ENCODE measurements around the gene DNAJC22.
A peak's percentile ranks its signal among the peaks of the same experiment; 100 is the strongest.

The DNAJC22 gene

DNA sequence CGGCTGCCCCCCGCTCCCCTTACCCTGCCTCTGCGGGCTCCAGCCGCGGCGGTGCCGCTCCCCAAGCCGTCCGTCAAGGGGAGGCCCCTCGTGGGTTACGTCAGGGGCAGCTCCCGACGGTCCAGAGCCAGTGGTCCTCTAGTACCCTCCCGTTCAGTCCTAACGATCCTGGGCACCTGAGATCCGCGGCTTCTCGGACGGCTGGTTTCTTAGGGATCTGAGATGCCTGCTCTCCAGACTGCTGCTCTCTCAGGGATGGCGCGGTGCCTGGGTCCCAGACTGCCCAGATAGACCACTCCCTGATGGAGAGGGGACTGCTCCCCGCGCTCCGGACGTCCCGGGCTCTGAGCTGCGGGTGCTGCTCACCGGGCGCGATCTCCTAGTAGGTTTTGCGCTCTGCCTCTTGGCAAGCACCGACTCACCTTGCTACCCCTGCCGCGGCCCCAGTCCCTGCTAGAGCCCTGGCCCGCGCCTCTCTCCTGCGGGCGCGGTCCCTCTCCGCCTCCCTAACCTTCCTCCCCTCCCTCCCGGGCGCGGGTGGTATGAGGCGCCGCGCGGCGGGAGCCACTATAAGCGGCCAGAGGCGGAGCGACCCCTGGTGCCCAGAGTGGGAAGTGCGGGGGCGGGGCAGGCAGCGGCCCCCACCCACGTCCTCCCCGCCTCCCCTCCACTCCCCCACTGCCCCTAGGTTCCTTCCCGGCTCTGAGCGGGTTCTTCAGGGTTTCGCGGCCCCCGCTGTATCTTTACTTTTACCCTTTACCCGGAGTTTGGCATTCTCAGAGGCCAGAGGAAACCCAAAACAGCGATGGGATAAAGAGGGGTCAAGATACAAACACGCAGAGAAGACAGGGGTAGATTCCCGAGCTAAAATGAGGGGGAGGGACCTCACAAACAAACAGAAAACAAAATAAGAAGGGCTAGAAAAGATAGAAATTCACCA, 9.8 kb upstream of the DNAJC22 start, which contains the start of gene C1QL4:
Gene C1QL4, minus strand, starts transcription at position 544 of the 940 bp plus-strand sequence. CDS start 711 bp downstream, outside the sequence.
- Mint-ChIP-seq H3K9me3 (no peaks in the 10 kb centered on the region), H3K4me1 (peaks cover 18% of the 10 kb centered on the region), H3K4me3 (peak within 1 kb of the TSS; percentile 52), H3K27ac (peak within 1 kb of the TSS; percentile 29), H3K36me3 (peaks cover 4% of the 10 kb centered on the region)
- DNase-seq (ENCODE audit: low spot score in 2 of 2) (peak; percentile 94 to 96), ATAC-seq (peak; percentile 78)

DNA sequence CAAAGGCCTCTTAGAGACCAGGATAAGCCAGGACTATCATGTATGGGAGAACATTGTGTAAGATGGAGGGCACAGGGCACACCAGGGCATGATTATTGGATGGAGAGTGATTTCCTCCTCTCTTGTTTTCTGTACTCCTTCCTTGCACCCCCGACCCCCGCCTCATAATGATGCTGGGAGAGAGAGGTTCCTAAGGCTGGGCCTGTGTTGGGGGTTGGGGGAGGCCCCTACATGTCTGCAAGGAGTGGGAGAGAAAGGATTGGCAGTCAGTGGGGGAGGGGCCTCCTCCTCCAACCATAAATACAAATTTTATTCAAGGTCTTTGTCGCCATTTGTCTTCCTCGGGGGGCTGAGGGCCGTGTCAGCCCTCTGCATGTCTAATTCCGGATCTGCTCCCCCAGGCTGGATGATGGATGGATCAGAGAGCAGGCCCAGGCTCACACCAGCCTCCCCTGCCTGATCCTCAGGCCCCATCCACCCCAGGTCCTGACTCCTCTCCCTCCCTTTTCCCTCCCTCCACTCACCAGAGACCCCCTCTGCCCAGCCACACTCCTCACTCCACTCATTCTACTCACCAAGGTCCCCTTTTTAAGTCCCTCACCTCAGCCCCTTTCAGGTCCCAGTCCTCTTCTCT, 7.7 kb upstream of the DNAJC22 start:
- H3K9me3 Mint-ChIP-seq: no peaks in the 10 kb centered on the region
- H3K36me3 Mint-ChIP-seq: no peaks in the 10 kb centered on the region
- no peak overlapping the region for H3K4me3 Mint-ChIP-seq
- H3K27ac Mint-ChIP-seq: peak overlapping the region; percentile 64
- DNase-seq (ENCODE audit: low spot score in 2 of 2): no peak
- H3K4me1 Mint-ChIP-seq: peaks cover 32% of the 10 kb centered on the region
- ATAC-seq: no peak

DNA sequence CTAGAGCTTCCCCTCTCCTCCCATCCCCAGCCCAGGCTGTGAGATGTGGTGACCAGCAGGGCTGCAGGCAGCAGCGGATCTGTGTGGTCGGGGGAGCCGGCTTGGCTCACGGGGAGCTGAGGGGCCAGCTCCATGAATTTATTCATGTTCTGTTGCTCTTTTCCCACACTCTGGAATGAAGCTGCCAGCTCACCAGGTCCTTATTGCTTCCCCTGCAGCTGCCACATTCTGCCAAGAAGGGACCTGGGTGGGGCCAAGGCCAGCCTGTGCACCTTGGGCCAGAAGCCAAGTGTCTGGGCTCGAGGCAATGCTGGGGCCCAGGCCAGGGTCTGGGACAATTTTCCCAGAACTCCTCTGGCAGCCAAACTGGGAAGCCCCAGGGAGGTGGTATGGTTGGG, 7.2 kb upstream of the DNAJC22 start:
- H3K9me3 Mint-ChIP-seq: no peaks in the 10 kb centered on the region
- no peak overlapping the region for H3K4me3 Mint-ChIP-seq
- ATAC-seq (no peak), DNase-seq (ENCODE audit: low spot score in 2 of 2) (no peak)
- H3K27ac Mint-ChIP-seq: peak overlapping the region; percentile 64
- H3K4me1 Mint-ChIP-seq: peaks cover 37% of the 10 kb centered on the region
- no peaks in the 10 kb centered on the region for H3K36me3 Mint-ChIP-seq

DNA sequence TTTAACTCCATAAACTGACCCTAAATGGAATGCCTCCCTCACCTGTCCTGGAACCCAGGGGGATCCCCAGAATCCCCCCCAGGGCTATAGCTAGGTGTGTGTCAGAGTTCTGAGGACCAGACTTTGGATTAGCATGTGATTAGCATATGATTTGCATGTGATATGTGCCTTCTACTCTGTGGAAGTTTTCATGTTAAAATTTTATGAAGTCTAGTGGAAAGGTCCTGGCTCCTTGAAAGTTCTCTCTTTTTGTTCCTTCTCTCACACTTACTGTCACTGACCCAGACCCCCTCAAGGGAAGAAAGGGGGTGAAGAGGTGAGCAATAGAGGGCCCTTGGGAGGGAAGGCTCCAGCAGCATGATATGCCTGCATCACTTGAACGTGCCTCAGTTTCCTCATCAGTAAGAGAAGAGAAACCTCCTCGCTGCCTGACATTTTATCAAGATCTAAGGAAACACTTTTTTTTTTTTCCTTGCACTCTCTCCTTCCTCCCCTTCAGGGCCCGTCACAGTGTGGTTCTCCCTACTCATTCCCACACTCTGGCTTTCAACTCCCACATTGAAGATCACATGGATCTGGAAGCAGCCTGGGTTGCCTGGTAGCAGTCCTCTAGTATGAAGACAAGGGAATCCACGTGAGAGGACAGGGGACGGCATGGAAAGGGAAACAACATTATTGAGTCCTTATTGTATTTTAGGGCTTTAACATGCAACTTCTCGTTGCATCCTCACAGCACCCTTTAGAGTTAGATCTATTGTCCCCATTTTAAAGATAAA, 6.4 kb upstream of the DNAJC22 start:
- Mint-ChIP-seq H3K9me3 (no peaks in the 10 kb centered on the region), H3K27ac (no peak overlapping the region), H3K4me1 (peaks cover 38% of the 10 kb centered on the region), H3K4me3 (no peak overlapping the region), H3K36me3 (no peaks in the 10 kb centered on the region)
- ATAC-seq: no peak
- no peak for DNase-seq (ENCODE audit: low spot score in 2 of 2)

DNA sequence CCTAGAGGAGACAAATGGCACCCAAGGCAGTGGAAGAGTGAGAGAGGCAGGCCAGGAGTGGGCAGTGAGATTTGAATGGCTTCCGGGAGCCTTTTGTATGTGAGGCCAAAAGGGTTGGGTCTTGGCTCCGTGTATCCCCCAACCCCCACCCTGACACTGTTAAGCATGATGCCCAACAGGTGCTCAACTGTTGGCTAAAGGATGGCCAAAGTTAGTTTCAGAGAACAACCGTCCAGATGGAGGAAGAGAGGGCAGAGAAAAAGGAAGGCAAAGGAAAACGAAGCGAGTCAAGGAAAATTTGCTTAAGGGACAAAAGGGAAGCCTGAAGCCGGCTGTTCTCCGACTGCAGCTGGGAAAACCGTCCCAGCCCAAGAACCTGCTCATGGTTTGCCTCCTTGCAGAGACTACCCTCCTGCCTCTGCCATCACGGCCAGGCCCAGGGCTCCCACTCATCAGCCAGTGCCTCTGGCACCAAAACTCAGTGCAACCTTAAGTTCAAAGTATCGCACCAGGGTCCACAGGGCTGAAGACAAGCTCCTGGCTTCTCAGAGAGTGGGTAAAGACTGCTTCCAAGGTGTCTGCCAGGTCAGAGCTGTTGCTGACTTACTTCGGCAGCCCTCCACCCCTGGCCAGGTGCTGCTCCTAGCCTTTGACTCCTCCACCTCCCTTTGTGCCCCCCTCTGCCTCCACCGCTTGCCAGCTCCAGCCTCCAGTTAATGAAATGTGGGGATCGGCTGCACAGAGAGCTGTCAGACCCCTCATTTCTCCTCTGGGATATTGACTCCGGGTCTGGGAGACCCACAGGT, 5.5 kb upstream of the DNAJC22 start:
- H3K4me3 Mint-ChIP-seq: peak overlapping the region; percentile 66
- H3K9me3 Mint-ChIP-seq: no peaks in the 10 kb centered on the region
- no peak for ATAC-seq
- no peaks in the 10 kb centered on the region for H3K36me3 Mint-ChIP-seq
- peaks cover 47% of the 10 kb centered on the region for H3K4me1 Mint-ChIP-seq
- H3K27ac Mint-ChIP-seq: no peak overlapping the region
- no peak for DNase-seq (ENCODE audit: low spot score in 2 of 2)

DNA sequence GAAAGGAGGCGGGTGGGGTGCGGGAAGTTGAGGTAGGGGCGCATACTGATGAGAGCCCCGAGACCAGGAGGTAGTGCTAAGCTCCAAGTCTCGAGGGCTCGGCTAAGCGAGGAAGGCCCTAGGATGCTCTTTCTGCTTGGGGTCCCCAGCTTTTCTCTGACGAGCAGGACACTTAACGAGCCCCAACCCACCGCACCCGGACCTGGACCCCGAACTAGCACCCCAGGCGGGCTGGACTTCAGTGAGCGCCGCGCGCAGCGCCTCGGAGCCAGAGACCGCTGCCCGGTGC, 5.0 kb upstream of the DNAJC22 start:
- ATAC-seq (no peak), DNase-seq (ENCODE audit: low spot score in 2 of 2) (no peak)
- Mint-ChIP-seq H3K27ac (no peak overlapping the region), H3K4me1 (peaks cover 50% of the 10 kb centered on the region), H3K4me3 (peak overlapping the region; percentile 66), H3K9me3 (no peaks in the 10 kb centered on the region), H3K36me3 (peaks cover 2% of the 10 kb centered on the region)

DNA sequence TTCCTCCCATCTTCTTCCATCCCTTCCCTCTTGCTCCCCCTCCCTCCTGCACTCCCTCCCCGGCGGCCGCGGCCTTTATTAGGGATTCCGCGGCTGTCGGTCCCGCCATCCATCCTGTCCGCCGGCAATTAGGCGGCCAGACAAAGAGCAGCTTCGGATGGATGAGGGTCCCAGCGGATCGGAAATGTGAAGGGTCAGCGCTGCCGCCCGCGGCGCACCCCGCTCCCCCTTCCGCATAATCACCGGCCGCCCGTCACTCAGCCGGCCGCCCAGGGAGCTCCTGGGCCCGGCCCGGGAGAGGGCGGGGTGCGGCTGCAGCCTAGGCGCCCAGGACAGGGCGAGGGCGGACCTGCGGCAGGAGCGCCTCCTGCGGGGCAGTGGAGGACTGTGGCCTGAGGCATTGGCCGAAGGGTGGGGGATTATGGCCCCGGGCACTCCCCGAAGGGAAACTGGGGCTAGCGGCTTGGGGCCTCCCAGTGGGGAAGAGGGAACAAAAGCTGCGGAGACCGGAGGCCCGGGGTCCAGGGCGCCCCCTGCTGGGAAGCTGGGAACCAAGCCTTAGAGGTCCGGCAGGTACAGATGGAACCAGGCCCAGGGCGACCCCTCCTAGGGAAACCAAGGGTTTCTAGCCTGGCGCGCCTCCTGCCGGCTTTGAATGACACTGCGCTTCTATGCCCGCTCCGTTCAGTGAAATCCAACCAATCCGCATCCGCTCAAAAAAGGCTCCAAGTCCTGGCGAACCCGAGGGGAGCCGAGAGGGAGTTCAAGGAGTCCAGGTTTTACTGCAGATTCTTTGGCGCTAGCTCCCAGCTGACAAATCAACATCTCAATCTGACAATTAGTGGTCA, 4.4 kb upstream of the DNAJC22 start:
- Mint-ChIP-seq H3K27ac (peak overlapping the region; percentile 54), H3K36me3 (peaks cover 6% of the 10 kb centered on the region), H3K9me3 (no peaks in the 10 kb centered on the region), H3K4me3 (peak overlapping the region; percentile 66), H3K4me1 (peaks cover 50% of the 10 kb centered on the region)
- peak; percentile 78 to 93 for DNase-seq (ENCODE audit: low spot score in 2 of 2)
- ATAC-seq: peak; percentile 78

DNA sequence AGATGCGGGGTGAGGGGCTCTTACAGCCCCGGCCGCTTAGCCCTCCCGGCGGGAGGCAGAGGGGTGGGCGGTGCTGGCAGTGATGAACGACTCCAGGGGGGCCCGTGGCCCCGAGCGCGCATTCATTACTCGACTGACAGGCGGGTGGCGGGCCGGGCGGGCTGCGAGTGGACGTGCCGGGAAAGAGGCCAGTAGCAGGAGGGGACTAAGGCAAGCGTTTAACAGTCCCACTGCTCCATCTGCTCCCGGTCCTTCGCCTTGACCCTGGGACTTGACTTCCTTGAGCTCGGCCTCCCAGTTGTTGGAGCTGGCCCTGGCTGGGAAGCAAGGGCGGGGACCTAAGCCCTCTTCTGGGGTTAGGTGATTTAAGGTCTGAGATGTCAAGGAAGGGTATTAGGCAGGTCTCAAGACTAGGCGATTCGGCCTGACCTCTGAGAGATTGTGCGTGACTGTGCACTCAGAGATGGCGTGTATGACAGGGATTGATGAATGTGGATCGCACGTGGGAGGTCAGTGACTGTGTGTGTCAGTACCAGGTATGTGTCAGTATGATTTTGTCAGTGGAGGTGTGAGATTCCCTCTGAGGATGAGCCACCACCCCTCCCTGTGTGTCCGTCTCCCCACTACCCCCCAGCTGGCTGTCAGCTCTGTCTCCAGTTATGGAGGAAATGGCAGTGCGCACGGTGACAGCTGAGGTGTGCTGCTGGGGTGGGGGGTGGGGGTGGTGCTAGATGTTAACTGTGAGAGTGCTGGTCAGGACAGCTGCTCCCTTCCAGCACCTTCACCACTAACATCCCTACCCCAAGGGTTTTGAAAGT, 3.6 kb upstream of the DNAJC22 start:
- Mint-ChIP-seq H3K27ac (peak overlapping the region; percentile 54), H3K36me3 (peaks cover 6% of the 10 kb centered on the region), H3K9me3 (no peaks in the 10 kb centered on the region), H3K4me1 (peaks cover 44% of the 10 kb centered on the region), H3K4me3 (peak overlapping the region; percentile 66)
- ATAC-seq (peak; percentile 86), DNase-seq (ENCODE audit: low spot score in 2 of 2) (no peak)

DNA sequence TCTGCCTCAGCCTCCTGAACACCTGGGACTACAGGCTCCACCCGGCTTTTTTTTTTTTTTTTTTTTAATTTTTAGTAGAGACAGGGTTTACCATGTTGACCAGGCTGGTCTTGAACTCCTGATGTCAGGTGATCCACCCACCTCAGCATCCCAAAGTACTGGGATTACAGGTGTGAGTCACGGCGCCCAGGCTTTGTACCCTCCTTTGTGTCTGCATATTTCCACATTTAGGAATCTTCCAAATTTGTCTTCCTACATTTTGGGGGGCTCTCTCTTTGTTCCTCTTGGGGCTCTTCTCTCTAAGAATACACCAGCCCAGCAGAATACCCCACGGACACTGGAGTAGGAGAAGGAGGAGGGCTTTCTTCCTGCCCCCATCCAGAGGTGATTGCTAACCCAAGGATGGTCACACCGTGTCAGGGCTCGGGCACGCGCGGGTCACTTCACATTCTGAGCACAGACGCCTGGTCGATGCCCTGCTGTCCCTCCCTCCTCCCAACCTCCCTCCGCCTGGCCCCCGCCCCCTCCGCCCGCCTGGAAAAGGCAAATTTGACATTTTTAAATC, 2.1 kb upstream of the DNAJC22 start:
- peaks cover 42% of the 10 kb centered on the region for H3K4me1 Mint-ChIP-seq
- H3K4me3 Mint-ChIP-seq: peak overlapping the region; percentile 66
- ATAC-seq (no peak), DNase-seq (ENCODE audit: low spot score in 2 of 2) (no peak)
- H3K36me3 Mint-ChIP-seq: peaks cover 6% of the 10 kb centered on the region
- H3K27ac Mint-ChIP-seq: no peak overlapping the region
- H3K9me3 Mint-ChIP-seq: no peaks in the 10 kb centered on the region

DNA sequence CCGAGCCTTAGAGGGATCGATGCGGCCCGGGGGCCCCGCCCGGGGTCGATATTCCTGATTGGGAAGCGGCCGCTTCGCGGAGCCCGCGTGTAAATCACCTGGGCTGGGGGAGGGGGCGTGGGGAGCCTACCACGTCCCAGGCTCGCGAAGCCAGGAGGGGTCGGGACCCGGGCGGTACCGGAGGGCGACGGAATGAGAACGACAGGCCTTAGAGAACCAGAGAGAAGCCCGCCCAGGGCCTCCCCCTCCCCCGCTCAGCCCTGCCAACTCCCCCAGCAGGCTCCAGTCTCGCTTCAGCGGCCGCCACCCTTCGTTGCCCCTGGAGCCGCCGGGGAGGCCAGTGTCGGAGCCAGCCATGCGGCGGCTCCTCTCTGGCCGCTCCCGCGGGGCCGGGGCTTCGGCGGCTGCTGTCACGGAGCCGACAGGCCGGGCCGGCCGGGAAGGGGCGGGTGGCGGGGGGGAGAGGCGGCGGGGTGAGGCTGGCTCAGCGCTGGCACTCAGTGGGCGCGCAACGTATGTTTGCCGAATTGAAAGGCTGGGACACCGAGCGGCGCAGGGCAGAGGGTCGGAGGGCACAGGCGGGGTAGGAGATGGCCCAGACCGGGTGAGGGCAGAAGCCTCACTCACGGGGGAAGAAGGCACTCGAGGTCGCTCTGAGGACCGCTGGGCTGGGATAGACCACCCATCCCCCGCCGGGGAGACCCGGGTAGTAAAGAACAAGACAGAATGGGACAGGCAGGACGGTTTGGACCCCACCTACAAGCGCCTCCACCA, 1.4 kb upstream of the DNAJC22 start:
- ATAC-seq: no peak

DNA sequence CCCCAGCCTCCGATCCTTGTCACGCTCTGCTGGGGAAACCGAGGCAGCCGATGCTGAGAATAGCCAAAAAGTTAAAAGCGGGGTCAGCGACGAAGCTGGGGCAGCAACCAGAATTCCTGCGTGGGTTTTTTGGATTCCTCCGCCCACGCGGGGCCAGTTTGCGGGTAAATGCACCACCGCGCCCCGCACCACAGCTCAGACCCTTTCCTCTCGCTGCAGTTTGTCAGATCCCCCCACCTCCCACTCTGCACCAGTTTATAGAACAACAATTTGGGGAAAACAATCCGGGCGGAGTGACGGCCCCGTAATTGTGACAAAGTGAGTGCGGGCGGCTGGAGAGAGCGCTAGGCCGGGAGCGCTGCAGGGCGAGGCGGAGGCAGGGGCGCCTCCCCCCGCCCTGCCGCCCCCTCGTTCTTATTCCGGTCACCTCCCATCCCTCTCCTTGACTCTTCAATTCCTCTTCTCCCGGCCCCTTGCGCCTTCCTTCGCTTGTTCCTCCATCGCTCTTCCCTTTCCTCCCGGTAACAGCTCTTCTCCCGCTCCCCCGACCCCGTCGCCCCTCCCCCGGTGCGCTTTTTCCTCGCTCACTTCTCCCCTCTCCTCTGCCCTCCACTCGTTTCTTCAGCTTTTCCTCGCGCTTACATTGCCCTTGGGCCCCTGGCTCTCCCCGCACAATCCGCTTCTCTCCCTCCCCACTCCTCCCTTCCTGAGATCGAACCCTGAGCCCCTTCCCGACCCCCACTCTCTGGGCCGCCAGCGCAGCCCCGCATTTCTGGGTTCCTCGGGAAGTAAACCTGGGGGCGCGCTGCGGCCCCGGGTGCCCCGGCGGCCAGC, 646 bp upstream of the DNAJC22 start:
- H3K27ac Mint-ChIP-seq: peak overlapping the region; percentile 61

More for the DNA sequence above, 1.4 kb upstream of the DNAJC22 start:
- H3K9me3 Mint-ChIP-seq: no peaks in the 10 kb centered on the region
- H3K4me1 Mint-ChIP-seq: peaks cover 42% of the 10 kb centered on the region
- no peak overlapping the region for H3K27ac Mint-ChIP-seq
- peak overlapping the region; percentile 82 for H3K4me3 Mint-ChIP-seq
- peaks cover 6% of the 10 kb centered on the region for H3K36me3 Mint-ChIP-seq
- no peak for DNase-seq (ENCODE audit: low spot score in 2 of 2)

More for the DNA sequence above, 646 bp upstream of the DNAJC22 start:
- DNase-seq (ENCODE audit: low spot score in 2 of 2) (no peak), ATAC-seq (no peak)
- Mint-ChIP-seq H3K4me1 (peaks cover 42% of the 10 kb centered on the region), H3K9me3 (no peaks in the 10 kb centered on the region), H3K4me3 (peak overlapping the region; percentile 82), H3K36me3 (peaks cover 6% of the 10 kb centered on the region)
